ENCODE measurements around the gene USP13.
"Not testable (repeated sequence)": the region's sequence is repeated elsewhere in the genome, so short reads cannot be mapped to it uniquely, and the experiment has no call there.

Gene USP13

GRCh38 chr3:179640469-179640868 lies 12.4 kb upstream of the USP13 start:
- TF ChIP-seq GATA1 (IDR thresholded peaks at IDR 0.05; ENCODE audit: low read depth, low read length) (no peak), POLR2A (IDR thresholded peaks at IDR 0.05; ENCODE audit: low read length) (no peak)
- DNase-seq, result no peak

GRCh38 chr3:179642871-179643270 lies 10.0 kb upstream of the USP13 start:
- no peak for TF ChIP-seq POLR2A (IDR thresholded peaks at IDR 0.05; ENCODE audit: low read length)
- TF ChIP-seq GATA1 (IDR thresholded peaks at IDR 0.05; ENCODE audit: low read depth, low read length), result no peak
- no peak for DNase-seq

- DNase-seq, result not testable (repeated sequence)
Observed at GRCh38 chr3:179643837-179644236, 9.0 kb upstream of the USP13 start.

- DNase-seq, result no peak
- TF ChIP-seq GATA1 (IDR thresholded peaks at IDR 0.05; ENCODE audit: low read depth, low read length) (no peak), POLR2A (IDR thresholded peaks at IDR 0.05; ENCODE audit: low read length) (no peak)
Observed at GRCh38 chr3:179646177-179646576, 6.7 kb upstream of the USP13 start.

- DNase-seq, result no peak
- TF ChIP-seq GATA1 (IDR thresholded peaks at IDR 0.05; ENCODE audit: low read depth, low read length) (no peak), POLR2A (IDR thresholded peaks at IDR 0.05; ENCODE audit: low read length) (no peak)
Observed at GRCh38 chr3:179651687-179652446, 973 bp upstream of the USP13 start.

GRCh38 chr3:179653096-179653797 lies 407 bp downstream of the USP13 start:
- DNase-seq, result peak; percentile 52 to 56
- TF ChIP-seq POLR2A (IDR thresholded peaks at IDR 0.05; ENCODE audit: low read length), result no peak
- TF ChIP-seq GATA1 (IDR thresholded peaks at IDR 0.05; ENCODE audit: low read depth, low read length), result no peak

GRCh38 chr3:179655236-179655635 lies 2.4 kb downstream of the USP13 start:
- no peak for TF ChIP-seq GATA1 (IDR thresholded peaks at IDR 0.05; ENCODE audit: low read depth, low read length)
- no peak for TF ChIP-seq POLR2A (IDR thresholded peaks at IDR 0.05; ENCODE audit: low read length)
- peak in 1 of 2 experiments; percentile 3 for DNase-seq

- DNase-seq, result no peak
- TF ChIP-seq POLR2A (IDR thresholded peaks at IDR 0.05; ENCODE audit: low read length), result no peak
- no peak for TF ChIP-seq GATA1 (IDR thresholded peaks at IDR 0.05; ENCODE audit: low read depth, low read length)
Observed at GRCh38 chr3:179658606-179659005, 5.8 kb downstream of the USP13 start.

GRCh38 chr3:179660872-179661271 lies 8.0 kb downstream of the USP13 start:
- TF ChIP-seq POLR2A (IDR thresholded peaks at IDR 0.05; ENCODE audit: low read length) (no peak), GATA1 (IDR thresholded peaks at IDR 0.05; ENCODE audit: low read depth, low read length) (no peak)
- DNase-seq, result no peak

- no peak for TF ChIP-seq POLR2A (IDR thresholded peaks at IDR 0.05; ENCODE audit: low read length)
- TF ChIP-seq GATA1 (IDR thresholded peaks at IDR 0.05; ENCODE audit: low read depth, low read length), result no peak
Observed at GRCh38 chr3:179661777-179662176, 8.9 kb downstream of the USP13 start.

GRCh38 chr3:179663093-179663492 lies 10.3 kb downstream of the USP13 start:
- DNase-seq, result no peak
- TF ChIP-seq POLR2A (IDR thresholded peaks at IDR 0.05; ENCODE audit: low read length), result no peak

More at GRCh38 chr3:179661777-179662176, 8.9 kb downstream of the USP13 start:
- DNase-seq, result no peak

GRCh38 chr3:179666030-179666429 lies 13.2 kb downstream of the USP13 start:
- DNase-seq, result no peak
- TF ChIP-seq POLR2A (IDR thresholded peaks at IDR 0.05; ENCODE audit: low read length), result no peak
- TF ChIP-seq GATA1 (IDR thresholded peaks at IDR 0.05; ENCODE audit: low read depth, low read length), result no peak

- DNase-seq, result no peak
- TF ChIP-seq POLR2A (IDR thresholded peaks at IDR 0.05; ENCODE audit: low read length) (no peak), GATA1 (IDR thresholded peaks at IDR 0.05; ENCODE audit: low read depth, low read length) (no peak)
Observed at GRCh38 chr3:179666436-179667035, 13.7 kb downstream of the USP13 start.

- no peak for TF ChIP-seq POLR2A (IDR thresholded peaks at IDR 0.05; ENCODE audit: low read length)
- TF ChIP-seq GATA1 (IDR thresholded peaks at IDR 0.05; ENCODE audit: low read depth, low read length), result no peak
- DNase-seq, result no peak
Observed at GRCh38 chr3:179668429-179668828, 15.6 kb downstream of the USP13 start.

- TF ChIP-seq GATA1 (IDR thresholded peaks at IDR 0.05; ENCODE audit: low read depth, low read length), result no peak
- TF ChIP-seq POLR2A (IDR thresholded peaks at IDR 0.05; ENCODE audit: low read length), result no peak
- no peak for DNase-seq
Observed at GRCh38 chr3:179670311-179670710, 17.5 kb downstream of the USP13 start.

Data from erythroblast (primary cell).